UCSD-AML1 (cell line): ENCODE measurements around the gene FAM111B.
"Not testable (repeated sequence)": the region's sequence is repeated elsewhere in the genome, so short reads cannot be mapped to it uniquely, and the experiment has no call there.

ENCODE experiments used
- DNase-seq: peaks from one replicate; lab custom pipeline; 2025; ENCODE audit not compliant: unreplicated experiment; lab: John Stamatoyannopoulos, UW

The FAM111B gene, protein sequence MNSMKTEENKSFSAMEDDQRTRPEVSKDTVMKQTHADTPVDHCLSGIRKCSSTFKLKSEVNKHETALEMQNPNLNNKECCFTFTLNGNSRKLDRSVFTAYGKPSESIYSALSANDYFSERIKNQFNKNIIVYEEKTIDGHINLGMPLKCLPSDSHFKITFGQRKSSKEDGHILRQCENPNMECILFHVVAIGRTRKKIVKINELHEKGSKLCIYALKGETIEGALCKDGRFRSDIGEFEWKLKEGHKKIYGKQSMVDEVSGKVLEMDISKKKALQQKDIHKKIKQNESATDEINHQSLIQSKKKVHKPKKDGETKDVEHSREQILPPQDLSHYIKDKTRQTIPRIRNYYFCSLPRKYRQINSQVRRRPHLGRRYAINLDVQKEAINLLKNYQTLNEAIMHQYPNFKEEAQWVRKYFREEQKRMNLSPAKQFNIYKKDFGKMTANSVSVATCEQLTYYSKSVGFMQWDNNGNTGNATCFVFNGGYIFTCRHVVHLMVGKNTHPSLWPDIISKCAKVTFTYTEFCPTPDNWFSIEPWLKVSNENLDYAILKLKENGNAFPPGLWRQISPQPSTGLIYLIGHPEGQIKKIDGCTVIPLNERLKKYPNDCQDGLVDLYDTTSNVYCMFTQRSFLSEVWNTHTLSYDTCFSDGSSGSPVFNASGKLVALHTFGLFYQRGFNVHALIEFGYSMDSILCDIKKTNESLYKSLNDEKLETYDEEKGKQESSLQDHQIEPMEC

DNA sequence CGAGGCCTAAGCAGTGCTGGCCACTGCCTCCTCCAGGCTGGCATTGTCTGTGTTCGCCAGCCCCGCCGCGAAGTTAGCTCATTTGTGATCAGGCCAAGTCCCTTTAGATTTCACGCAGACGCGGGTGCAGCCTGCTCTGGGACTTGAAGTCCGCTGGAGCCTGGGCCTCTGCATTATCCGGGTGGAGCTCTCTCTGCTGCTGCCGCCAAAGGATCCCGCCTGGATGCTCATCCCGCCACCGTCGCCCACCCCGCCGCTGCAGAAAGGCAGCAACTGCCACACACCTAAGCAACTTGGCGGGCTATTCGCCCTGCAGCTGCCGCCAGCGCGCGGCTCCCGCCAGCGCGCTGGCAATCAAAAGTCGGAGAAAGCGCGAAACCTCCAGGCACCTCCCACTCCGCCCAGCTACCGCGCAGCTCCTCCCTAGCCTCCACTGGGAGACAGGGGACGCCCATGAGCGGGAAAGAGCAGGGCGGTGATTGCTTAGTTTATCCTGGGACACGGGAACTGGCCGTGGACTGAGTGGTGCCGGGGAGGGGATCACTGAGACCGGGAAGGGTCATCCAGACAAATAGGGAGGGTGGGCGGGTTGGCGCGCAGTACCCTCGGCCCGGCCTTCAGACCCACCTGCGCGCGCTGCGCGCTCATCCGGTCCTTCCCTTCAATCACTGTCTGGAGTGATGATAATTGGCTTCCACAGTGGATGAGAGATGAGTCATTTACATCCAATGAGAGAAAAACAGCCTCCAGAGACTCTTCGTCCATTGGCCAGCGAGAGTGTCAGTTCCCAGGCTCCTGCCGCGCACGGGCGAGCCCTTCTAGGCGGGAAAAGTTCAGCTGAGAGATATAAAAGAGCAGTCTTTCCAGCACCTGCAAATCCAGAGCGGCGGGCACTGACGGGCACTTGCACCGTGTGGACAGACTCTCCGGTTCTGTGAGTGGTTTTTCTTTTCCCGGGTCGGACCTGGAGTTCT is at the start of gene FAM111B:
Gene FAM111B (plus strand): TSS at position 875 of the 974 bp plus-strand sequence. CDS start 2,389 bp downstream, outside the sequence.
- no peak for DNase-seq

DNA sequence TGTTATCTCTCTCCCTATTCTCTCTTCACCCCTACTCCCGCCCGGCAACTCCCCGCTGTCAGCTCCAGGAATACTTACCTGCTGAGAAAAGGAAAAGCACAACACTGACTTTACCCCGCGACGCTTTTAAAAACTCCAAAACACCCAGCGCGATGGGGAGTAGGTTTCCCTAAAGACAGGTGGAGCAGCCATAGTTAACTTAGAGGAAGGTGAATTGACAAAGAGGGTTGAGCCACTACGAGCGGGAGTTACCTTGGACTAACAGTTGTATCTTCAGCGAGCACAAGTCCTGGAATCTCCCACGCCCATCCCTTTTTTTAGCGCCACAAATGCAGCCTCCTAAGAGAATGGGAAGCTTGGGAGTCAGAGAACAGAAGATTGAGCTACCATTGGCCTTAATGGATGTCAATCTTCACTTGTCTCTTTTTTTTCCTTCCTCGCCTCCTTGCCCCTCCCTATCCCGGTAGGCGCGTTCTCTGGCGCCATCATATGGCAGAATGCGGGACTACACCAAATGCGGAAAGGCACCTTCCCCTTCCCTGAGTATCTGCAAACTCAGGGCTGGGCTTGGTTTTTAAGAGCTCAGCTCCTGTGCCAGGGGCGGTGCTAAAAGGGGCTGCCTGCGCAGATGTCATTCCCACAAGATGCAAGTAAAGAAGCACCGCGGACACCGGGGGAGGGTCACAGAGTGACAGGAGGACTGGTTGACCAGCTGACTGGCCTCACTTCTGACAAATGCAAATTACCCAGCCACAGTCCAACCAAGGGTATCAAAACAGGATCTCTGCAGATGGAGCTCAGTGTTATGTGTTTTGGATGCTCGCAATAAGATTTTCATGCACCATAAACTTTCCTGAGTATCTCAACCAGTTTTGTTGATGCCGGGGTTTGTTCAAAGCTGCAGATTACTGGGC is 48.7 kb upstream of the FAM111B start:
- DNase-seq, result peak; percentile 89

DNA sequence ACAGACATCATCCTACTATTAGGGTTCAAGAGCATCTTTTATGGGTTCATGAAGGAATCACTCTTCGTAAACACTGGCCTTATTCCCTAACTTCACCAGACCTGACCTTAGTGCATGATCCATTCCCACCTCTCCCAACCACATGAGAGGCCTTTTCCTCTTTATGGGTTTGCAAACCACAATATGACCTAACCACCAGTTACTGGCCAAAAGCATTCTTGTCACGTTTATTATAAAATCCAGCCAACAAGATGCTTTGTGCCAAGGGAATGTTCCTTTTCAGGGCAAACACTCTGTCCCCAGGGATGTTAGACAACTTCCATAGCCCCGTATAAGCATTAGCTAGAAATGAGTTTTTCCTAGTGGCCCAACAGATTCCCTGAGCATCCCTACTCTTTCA is 46.9 kb upstream of the FAM111B start:
- not testable (repeated sequence) for DNase-seq

DNA sequence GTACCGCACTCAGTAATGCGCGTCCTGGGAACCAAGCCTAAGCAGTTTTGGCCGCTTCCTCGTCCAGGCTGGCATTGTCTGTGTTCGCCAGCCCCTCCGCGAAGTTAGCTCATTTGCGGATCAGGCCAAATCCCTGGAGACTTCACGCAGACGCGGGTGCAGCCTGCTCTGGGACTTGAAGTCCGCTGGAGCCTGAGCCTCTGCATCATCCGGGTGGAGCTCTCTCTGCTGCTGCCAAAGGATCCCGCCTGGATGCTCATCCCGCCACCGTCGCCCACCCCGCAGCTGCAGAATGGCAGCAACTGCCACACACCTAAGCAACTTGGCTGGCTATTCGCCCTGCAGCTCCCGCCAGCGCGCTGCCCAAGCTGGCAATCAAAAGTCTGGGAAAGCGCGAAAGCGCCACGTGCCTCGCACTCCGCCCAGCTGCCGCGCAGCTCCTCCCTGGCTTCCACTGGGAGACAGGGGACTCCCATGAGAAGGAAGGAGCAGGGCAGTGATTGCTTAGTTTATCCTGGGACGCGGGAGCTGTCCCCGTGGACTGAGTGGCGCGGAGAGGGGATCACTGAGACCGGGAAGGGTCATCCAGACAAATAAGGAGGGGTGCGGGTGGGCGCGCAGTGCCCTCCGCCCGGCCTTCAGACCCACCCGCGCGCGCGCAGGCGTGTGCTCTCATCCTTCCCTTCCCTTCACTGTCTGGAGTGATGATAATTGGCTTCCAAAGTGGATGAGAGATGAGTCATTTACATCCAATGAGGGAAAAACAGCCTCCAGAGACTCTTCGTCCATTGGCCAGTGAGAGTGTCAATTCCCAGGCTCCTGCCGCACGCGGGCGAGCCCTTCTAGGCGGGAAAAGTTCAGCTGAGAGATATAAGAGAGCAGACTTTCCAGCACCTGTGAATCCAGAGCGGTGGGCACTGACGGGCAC is 44.2 kb upstream of the FAM111B start:
- no peak for DNase-seq

DNA sequence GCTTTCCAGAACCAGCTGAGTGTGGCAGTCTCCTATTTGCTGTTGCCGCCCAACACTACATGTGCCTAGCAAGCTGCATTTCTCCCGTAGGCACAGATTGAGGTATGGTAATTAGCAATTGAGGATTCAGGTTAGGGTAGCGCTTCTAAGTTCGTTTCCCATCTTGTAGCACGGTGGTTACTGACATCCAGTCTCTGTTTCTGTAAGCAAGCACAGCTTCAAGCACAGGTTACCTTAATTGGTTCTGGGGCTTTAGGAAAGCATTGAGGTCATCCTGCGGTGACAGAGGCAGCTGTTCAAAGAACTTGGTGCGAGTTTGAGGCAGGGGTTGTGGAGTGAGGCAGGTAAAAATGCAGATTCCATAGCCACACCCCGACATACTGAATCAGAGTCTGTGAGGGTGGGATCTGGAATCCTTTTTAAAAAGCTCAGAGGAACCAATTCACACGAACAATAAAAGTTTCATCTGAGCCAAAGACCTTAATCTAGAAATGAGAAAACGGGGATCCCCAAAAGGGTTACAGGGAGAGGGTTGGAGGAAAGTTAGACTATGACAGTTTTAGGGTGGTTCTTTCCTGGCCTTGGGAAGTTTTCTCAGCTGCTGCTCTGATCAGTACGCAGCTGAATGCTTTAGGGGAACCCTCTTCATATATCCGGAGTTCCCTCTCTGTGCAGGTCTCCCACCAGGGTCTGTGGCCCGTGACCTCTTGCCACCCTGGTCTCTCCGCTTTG is 42.9 kb upstream of the FAM111B start:
- not testable (repeated sequence) for DNase-seq

DNA sequence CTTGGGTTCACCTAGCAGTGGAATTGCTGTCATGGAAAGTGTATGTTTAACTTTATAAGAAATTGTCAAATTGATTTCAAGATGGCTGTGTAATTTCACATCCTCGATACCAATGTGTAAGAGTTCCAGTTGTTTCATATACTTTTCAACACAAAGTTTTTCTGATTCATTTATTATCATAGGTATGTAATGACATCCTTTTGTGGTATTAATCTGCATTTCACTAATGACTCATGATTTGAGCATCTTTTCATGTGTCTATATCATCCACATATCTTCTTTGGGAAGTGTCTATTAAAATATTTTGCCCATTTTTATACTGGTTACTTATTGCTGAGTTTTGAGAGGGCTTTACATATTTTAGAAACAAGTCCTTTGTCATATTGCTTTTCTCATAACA is 38.0 kb upstream of the FAM111B start:
- no peak for DNase-seq

DNA sequence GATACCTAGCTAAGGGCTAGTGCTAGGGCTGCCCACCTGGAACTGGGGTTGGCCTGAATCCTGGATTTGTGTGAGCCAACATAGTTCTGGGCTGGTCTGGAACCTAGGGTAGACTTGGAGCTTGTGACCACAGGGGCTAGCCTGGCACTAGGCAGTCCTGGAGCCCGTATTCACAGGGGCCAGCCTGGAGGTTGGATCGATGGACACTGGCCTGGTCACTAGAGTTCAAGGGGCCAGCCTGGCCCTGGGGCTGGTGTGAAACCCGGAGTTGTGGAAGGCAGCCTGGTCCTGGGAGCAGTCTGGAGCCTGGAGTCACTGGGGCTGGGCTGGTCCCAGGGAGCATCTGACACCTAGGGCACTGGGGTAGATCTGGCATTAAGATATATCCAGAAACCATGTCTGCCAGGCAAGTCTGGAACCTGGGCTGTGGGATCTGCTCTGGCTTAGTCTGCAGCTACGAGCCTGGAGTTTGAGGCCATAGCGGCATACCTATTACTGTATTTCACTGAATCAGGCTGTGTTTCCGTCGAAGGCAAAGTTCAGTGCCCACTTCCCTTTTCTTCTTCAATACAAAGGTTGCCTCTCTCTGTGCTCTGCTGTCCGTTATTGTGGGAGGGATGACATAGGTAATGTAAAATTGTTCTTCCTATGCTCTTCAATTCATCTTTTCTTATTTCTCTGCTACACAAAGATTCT is 30.0 kb upstream of the FAM111B start:
- no peak for DNase-seq

DNA sequence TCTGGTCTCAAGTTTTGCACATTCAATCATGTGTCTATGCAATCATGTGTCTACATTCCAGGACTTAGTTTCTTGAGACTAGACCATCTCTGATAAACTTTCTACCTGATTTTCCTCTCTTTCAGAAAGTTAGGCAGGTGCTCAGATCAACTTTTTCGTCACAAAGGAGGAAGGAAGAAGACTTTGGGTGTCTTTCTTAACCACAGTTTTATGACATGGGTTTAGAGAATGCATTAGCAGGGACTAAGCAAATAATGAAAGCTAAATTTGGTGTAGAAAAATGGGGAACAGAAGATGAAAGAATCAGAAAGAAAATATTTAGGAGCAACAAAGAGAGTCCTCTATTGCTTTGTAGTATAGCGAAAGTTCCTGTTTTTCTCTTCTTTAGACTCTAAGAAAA is 28.6 kb upstream of the FAM111B start:
- DNase-seq, result no peak

DNA sequence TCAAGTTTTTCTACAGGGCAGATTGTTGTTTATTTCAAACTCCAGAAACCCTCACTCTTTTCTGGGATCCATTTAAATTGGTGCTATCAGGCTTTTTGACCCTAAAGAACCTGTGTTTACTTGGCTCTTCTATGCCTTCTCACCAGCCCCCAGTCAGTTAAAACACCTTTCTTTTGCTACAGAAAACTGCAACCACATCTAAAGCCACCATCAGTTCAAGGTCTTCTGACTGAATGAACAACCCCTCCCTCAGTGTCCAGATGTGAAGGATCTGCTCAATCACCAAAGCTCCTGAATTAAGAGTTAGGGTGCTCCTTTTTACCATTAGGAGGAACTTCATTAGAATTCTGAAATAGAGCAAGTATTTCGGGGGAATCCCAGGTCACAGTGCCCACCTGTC is 28.0 kb upstream of the FAM111B start:
- no peak for DNase-seq

DNA sequence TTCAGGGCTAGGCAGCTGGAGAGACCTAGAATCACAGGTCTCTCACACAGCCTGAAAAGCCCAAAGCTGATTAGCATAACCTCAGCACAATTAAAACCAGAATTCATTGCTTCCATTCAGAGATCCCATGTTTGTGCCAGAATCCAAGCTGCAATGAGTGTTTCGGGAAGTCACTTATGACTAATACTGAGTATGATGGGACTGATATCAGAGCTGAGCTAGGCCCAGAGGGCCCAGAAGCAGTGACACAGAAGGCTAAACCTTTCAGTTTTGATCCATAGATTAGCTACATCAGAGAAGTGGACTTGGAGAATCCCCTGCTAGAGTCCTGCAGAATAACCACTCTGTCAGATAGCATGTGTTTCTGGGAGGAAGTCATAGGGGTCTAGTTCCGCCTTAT is 26.6 kb upstream of the FAM111B start:
- not testable (repeated sequence) for DNase-seq

DNA sequence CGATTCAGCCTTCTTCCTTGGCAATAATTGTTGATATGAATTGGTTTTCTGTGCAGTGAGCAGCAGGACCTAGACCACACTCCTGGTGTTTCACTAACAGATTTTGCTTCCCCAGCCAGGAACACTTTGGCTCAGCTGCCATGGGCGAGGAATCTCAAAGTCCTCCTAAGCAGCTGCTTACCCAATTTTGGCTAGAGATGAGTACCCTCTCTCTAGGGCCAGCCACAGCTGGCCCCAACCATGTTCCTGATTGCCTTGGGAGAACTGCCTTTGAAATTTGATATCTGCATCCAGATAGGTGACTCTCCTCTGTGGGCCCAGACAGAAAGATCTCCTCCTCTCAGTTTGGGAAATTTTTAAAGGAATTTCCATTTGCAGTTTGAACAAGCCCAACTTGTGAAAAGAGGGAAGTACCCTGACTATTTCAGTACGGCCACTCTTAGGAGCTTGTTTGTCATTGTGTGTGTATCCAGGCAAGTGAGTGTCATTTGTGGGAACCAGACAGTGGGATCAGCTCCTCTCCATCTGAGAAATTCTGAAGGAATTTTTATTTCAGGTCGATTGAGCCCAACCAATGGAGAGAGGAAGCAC is 25.5 kb upstream of the FAM111B start:
- DNase-seq, result not testable (repeated sequence)

DNA sequence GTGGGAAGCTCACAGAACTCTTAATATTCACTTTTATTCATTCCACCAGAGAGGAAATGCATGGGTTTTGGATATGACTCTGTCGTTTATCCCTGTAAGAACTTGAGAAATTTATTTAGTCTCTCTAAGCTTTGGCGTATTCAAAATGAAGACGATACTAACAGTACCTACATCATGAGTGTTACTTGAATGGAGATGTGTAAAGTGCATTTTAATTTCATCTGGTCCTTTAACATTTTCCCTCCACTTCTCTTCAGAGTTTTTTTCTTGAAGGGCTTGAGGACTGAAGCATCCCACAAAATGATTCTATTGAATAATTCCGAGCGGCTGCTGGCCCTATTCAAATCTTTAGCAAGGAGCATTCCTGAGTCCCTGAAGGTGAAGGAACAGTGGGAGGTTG is 21.0 kb upstream of the FAM111B start, which contains the start of gene GLYATL1B:
Gene GLYATL1B (plus strand): TSS at position 301 of the 400 bp plus-strand sequence. CDS start 0 bp downstream, at position 301.
- not testable (repeated sequence) for DNase-seq

DNA sequence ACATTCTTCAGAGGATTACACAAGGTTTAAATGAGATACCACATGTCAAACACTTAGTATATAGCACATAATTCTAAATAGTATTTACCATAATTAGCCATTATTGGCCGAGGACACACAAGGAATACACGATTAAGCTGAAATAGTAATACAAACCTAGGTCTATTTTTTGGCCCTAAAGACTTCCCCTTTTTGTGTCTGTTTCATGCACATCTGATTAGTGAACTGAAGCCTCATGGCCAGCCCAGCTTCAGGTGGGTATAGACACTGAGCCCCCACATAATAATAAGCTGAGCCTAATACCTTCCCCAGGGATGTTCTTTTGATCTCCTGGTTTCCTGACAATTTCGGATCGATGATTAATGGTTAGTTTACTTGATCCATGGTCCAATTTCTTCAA is 18.9 kb upstream of the FAM111B start:
- no peak for DNase-seq

DNA sequence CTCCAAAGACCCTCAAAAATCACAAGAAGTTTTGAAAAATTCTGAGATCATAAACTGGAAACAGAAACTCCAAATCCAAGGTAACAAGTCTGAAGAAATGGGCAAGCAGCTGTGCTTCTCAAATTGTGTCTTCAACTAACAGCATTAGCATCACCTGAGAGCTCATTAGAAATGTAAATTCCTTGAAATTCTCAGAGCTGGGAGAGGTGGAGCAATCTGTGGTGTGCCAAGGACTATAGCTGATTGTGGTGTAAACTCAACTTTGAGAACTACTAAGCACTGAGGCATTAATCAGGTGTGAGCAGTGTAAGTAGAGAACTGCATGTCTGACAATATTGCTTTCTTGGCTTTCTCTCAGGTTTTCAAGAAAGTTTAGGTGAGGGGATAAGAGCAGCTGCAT is 13.5 kb upstream of the FAM111B start:
- DNase-seq, result not testable (repeated sequence)

DNA sequence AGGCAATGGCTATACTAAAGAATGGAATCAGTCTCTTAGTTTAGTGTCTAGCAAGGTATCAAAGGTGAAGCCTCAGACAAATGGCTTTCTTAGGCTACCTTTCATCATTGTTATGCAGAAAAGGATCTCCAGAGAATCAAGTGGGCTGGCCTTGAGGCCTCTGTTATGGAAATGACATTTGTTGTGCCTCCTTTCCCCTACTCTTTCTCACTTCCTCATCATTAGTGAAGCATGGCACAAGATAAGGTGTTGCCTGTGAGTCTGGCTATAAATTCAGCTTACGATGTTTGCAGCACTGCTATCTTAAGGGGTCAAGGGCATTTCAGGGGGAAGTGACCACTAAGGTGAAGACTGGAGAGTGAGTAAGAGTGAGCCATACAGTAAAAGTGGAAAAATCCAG is 11.8 kb upstream of the FAM111B start:
- DNase-seq, result not testable (repeated sequence)

DNA sequence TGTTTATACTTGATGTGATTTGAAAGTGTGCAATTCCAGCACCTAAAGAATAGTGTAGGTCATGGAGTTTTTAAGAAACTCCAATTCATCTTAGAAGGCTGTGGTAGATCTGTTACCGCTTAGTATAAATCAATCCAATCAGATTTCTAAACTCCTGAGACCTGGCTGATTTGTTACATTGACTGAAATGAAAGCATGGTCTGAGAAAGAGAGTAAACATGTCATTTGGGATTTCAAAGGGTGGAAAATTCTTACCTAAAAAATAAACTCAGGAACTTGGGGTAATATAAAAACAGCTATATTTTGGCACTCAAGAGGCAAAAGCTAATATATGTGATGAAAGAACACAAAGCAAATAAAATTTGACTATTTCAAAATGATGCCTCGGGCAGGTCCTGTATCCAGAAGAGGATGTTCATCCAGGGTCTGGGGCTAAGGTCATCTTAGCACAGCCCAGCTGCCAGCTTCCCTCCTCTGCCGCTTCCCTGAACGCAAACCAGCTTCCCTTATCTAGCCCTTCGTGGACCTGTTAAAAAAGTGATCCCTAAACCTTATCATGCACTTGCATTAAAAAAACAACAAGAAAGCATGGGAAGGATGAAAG is 11.0 kb upstream of the FAM111B start:
- not testable (repeated sequence) for DNase-seq
